SK-N-SH treated with all-trans-retinoic acid at 6 μM for 48 hours (cell line): ENCODE measurements around the gene RNASE8.

Experiments
- ARNTL ChIP-seq: fragments of 450-650 bp; formaldehyde crosslinking; IDR thresholded peaks from 2 replicates; pipeline ENCODE4 v1.5.0; 2020; ENCODE audit warnings: low read depth, mild to moderate bottlenecking, moderate library complexity, borderline replicate concordance
- BACH2 ChIP-seq: fragments of 250-450 bp; sonication (Bioruptor Pico); IDR thresholded peaks from 2 replicates; pipeline ENCODE4 v1.9.0; 2021; ENCODE audit warnings: mild to moderate bottlenecking, borderline replicate concordance
- CREB5 ChIP-seq: fragments of 250-450 bp; sonication (Bioruptor Pico); IDR thresholded peaks from 2 replicates; pipeline ENCODE4 v1.5.1; 2020; ENCODE audit warnings: low read depth, mild to moderate bottlenecking, moderate library complexity
- CSDC2 ChIP-seq: fragments of 250-450 bp; sonication (Bioruptor Pico); IDR thresholded peaks from 2 replicates; pipeline ENCODE4 v1.5.0; 2020; ENCODE audit warnings: mild to moderate bottlenecking, moderate library complexity
- CSRNP3 ChIP-seq: fragments of 250-450 bp; sonication (Bioruptor Pico); IDR thresholded peaks from 2 replicates; pipeline ENCODE4 v1.5.1; 2021; ENCODE audit warnings: mild to moderate bottlenecking, moderate library complexity
- GLIS3 ChIP-seq: fragments of 250-450 bp; sonication (Bioruptor Pico); IDR thresholded peaks from 2 replicates; pipeline ENCODE4 v1.5.0; 2020; ENCODE audit warnings: mild to moderate bottlenecking, moderate library complexity
- PATZ1 ChIP-seq: fragments of 250-450 bp; sonication (Bioruptor Pico); IDR thresholded peaks from 2 replicates; pipeline ENCODE4 v1.8.0; 2020; ENCODE audit warnings: mild to moderate bottlenecking, moderate library complexity, borderline replicate concordance
- TOX ChIP-seq: fragments of 250-450 bp; sonication (Bioruptor Pico); IDR thresholded peaks from 2 replicates; pipeline ENCODE4 v1.8.0; 2021; ENCODE audit warnings: mild to moderate bottlenecking, moderate library complexity, borderline replicate concordance
- ZFP3 ChIP-seq: fragments of 250-450 bp; sonication (Bioruptor Pico); IDR thresholded peaks from 2 replicates; pipeline ENCODE4 v1.5.0; 2020; ENCODE audit warnings: mild to moderate bottlenecking, moderate library complexity
- ZNF70 ChIP-seq: fragments of 450-650 bp; formaldehyde crosslinking; IDR thresholded peaks from 2 replicates; pipeline ENCODE4 v1.5.0; 2020; ENCODE audit warnings: mild to moderate bottlenecking, moderate library complexity

- TF ChIP-seq ARNTL (CRISPR knock-in tag): no peak
- TF ChIP-seq PATZ1 (CRISPR knock-in tag): no peak
- no peak for TF ChIP-seq ZFP3 (CRISPR knock-in tag)
- TF ChIP-seq CSDC2 (CRISPR knock-in tag): no peak
- no peak for TF ChIP-seq ZNF70 (CRISPR knock-in tag)
- TF ChIP-seq CREB5 (CRISPR knock-in tag): no peak
- TF ChIP-seq GLIS3: no peak
- no peak for TF ChIP-seq TOX
- no peak for TF ChIP-seq BACH2 (CRISPR knock-in tag)
- no peak for TF ChIP-seq CSRNP3 (CRISPR knock-in tag)
These were observed 47.5 kb downstream of the RNASE8 start for GRCh38 chr14:21105095-21105494.
